Fibroblast of the aortic adventitia (primary cell): Measurements from ENCODE around the gene NFATC1. TPM values are rescaled to one million over a fixed set of nuclear protein-coding genes. Genes with fewer than 3 reads are reported as not detected.

Experiments
- DNase-seq: peaks from one replicate; pipeline ENCODE4 v3.0.0-alpha.2; 2010; ENCODE audit warnings: low read depth
- H3K4me3 ChIP-seq: 2 replicates; pipeline ENCODE4 v1.5.1; 2011; ENCODE audit warnings: low read depth, mild to moderate bottlenecking, control low read depth, low read length, moderate library complexity
- total RNA-seq: library from RNA; depleted of rRNA; stranded (reverse); fragments of >200 nt; gene quantifications from 2 replicates; pipeline ENCODE4 v1.2.3, GENCODE V29; 2012; ENCODE audit warnings: low replicate concordance
- TF ChIP-seq, protein P1 (sequence below): IDR thresholded peaks from 2 replicates; pipeline ENCODE4 v1.5.1; 2011; ENCODE audit warnings: mild to moderate bottlenecking, low read length, control low read depth, inconsistent platforms; ENCODE audit not compliant: insufficient read depth

The NFATC1 gene
- total RNA-seq, 1 donor = 3.0 TPM

DNA sequence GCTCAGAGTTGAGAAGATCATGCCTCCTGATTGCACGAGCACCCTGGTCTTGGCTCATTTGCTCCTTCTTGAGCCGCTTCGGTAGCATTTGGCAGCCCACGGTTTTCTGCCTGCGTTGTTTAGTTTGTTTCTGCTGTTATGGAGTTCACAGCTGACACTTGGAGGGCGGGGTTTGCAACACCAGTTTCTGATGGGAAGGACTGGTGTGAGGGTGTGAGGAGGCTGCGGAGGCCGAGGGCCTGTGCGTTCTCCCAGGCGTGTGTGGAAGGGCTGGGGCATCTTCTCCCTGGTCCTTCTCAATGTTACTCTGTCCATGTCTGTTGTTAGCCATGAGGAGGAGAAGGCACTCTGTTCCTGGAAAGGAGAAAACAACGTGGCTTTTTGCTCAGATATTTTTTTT, 22.9 kb downstream of the NFATC1 start:
- no peak overlapping the region for H3K4me3 ChIP-seq
- TF ChIP-seq, protein P1, sequence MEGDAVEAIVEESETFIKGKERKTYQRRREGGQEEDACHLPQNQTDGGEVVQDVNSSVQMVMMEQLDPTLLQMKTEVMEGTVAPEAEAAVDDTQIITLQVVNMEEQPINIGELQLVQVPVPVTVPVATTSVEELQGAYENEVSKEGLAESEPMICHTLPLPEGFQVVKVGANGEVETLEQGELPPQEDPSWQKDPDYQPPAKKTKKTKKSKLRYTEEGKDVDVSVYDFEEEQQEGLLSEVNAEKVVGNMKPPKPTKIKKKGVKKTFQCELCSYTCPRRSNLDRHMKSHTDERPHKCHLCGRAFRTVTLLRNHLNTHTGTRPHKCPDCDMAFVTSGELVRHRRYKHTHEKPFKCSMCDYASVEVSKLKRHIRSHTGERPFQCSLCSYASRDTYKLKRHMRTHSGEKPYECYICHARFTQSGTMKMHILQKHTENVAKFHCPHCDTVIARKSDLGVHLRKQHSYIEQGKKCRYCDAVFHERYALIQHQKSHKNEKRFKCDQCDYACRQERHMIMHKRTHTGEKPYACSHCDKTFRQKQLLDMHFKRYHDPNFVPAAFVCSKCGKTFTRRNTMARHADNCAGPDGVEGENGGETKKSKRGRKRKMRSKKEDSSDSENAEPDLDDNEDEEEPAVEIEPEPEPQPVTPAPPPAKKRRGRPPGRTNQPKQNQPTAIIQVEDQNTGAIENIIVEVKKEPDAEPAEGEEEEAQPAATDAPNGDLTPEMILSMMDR = no peak
- no peak for DNase-seq

DNA sequence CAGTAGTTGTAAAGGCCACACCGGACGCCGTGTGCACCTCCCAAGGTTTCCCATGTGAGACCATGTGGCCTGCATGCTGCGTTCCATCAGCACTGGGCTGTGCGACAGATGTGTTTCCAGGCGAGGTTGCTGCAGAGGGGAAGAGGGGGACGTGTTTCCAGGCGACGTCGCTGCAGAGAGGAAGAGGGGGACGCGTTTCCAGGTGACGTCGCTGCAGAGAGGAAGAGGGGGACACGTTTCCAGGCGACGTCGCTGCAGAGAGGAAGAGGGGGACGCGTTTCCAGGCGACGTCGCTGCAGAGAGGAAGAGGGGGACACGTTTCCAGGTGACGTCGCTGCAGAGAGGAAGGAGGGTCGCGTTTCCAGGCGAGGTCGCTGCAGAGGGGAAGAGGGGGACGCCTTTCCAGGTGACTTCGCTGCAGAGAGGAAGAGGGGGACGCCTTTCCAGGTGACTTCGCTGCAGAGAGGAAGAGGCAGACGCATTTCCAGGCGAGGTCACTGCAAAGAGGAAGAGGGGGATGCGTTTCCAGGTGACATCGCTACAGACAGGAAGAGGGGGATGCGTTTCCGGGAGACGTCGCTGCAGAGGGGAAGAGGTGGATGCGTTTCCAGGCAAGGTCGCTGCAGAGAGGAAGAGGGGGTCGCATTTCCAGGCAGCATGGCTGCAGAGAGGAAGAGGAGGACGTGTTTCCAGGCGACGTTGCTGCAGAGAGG, 24.5 kb downstream of the NFATC1 start:
- H3K4me3 ChIP-seq = no peak overlapping the region
- no peak for DNase-seq
- TF ChIP-seq, protein P1 = no peak

DNA sequence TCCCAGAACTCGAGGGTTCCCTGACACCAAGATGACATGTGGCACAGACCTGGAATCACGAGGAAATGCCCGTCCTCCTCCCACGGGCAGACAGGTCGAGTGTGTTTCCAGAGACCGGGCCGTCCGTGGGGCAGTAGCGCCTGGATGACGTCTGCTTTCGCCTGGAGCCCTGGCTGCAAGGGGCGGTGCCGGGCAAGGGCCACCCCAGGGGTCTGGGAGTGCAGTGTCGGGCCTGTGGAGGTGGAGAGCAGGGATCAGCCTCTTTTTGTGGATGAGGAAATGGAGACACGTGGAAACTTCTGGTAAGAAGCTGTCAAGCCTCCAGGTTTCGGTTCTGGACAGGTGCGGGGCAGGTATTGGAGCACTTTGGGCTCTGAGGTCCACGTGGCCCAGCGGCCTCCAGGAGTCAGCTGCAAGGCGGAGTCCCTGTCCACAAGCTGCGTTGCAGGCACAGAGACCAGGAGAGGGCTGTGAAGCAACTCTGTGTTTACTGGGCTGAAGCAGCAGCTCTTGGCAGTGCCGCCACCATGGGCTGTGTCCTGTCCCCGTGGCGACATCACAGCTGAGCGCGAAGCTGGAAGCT, 25.6 kb downstream of the NFATC1 start:
- TF ChIP-seq, protein P1 = no peak
- DNase-seq = no peak
- no peak overlapping the region for H3K4me3 ChIP-seq

DNA sequence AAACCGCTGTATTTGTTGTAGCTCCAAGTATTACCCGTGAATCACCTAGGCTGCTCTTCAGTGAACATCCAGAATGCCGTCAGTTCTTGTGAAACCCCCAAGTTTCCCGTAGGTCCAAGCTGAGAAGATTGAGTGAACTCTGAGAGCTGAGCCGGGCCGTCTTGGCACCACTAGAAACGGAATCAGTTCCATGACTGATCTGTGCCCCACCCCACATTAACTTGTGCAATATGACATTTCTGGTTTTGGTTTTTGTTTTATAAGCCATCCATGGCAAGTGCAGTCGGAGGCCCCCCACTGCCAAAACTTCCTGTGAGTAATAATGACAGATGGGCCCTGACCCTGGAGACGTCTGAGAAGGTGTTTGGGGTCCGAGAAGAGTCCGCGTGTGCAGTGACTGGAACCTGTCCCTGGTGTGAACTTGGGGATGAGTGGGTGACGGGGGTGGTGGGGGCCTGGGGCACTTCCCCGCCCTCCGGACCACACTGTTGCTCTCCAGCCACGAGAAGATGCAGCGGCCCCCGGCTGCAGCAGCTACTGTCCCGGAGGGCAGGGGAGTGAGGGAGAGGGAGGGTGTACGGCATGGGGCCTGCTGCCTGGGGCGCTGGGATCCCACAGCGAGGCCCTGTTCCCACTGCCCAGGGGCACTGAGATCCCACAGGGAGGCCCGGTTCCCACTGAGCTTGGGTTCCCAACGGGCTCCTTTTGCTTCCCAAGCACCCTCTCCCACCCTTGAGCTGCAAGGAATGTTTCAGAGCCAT, 26.5 kb downstream of the NFATC1 start:
- peak; percentile 47 for DNase-seq
- TF ChIP-seq, protein P1 = no peak
- H3K4me3 ChIP-seq = no peak overlapping the region

DNA sequence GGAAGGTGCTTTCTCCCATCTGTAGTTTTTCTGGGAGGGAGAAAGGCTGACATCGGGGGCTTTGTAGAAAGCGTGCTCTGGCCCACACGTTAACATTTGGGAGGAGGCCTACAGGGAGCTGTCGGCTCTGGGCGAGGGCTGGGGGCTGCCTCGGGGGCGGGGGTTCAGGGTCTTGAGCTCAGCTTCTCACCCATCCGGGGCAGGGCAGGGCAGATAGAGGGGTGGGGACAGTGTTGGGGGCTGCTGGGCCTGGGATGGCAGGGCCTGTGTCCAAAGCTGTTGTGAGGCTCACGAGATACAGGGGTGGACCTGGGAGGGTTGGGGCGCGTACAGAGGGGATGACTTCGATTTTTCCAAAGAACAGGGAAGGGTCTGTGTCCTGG, 27.0 kb downstream of the NFATC1 start:
- TF ChIP-seq, protein P1 = no peak
- no peak overlapping the region for H3K4me3 ChIP-seq
- no peak for DNase-seq

DNA sequence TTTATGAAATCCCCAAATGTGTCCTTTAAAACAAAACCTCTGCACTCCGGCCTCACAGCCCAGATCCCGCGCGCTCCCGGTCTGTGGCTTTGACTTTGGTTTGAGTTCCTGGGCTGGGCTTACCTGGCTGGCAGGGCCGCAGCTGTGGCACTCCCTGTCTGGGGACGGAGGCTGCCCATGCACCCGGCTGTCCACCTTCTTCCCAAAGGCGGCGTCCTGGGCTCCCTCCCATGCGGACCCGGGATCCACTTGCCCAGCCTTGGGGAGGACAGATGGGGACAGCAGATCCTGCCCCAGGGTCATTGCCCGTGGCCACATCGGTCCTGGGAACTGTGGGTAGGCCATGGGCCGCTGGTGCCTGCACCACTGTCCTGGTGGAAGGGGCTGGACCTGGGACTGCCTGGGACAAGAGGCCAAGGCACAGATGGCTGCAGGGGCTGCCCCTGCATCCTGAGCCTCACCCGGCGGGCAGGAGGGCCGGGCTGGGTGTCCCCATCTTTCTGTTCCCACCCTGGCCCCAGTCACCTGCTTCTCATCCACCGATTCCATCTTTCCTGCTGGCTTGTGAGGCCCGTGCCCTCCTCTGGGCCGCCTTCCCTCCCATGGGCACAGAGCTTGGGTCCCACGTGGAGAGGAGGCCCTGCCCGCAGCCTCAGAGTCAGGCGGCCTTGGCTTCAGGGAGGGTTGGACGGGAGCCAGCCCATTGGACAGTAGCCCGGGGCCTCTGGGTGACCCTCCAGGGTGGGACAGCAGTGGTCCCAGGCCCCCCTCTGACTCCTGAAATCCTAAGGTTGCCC, 27.7 kb downstream of the NFATC1 start:
- no peak for DNase-seq
- TF ChIP-seq, protein P1 = no peak
- H3K4me3 ChIP-seq = no peak overlapping the region
